ENCODE data around the gene TRAPPC14.

DNA sequence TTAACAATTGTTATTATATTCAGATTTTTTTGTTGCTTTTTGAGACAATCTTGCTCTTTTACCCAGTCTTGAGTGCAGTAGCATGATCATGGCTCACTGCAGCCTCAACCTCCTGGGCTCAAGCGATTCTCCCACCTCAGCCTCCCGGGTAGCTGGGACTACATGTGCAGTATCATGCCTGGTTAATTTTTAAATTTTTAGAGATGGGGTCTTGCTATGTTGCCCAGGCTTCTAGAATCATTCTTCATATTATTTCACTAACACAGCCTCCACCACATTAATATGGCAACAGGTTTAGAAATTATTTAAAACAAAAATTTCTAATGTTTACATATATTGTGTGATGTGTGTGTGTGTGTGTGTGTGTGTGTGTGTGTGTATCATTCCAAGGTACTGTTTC, 11.2 kb downstream of the TRAPPC14 start:
- TF ChIP-seq CTCF (IDR thresholded peaks at IDR 0.05) = no peak
- TF ChIP-seq POLR2A (IDR thresholded peaks at IDR 0.05) = no peak
- no peak for TF ChIP-seq POLR2AphosphoS5 (IDR thresholded peaks at IDR 0.05)
- no peak for TF ChIP-seq EP300 (IDR thresholded peaks at IDR 0.05)
